ENCODE measurements around the gene VEPH1.

VEPH1 gene

GRCh38 chr3:157247391-157247790, 255.8 kb downstream of the VEPH1 start:
- DNase-seq = no peak

- no peak for DNase-seq
These were observed 260.4 kb downstream of the VEPH1 start for GRCh38 chr3:157242836-157243235.

- no peak for DNase-seq
These were observed 261.6 kb downstream of the VEPH1 start for GRCh38 chr3:157241599-157241998.

GRCh38 chr3:157240408-157240807, 262.8 kb downstream of the VEPH1 start:
- DNase-seq = no peak

- DNase-seq = no peak
These were observed 264.0 kb downstream of the VEPH1 start for GRCh38 chr3:157239082-157239704.

GRCh38 chr3:157238457-157238856, 264.8 kb downstream of the VEPH1 start:
- no peak for DNase-seq

- DNase-seq = no peak
These were observed 265.3 kb downstream of the VEPH1 start for GRCh38 chr3:157237886-157238285.

- DNase-seq = no peak
These were observed 267.9 kb downstream of the VEPH1 start for GRCh38 chr3:157235291-157235690.

- DNase-seq = no peak
These were observed 269.3 kb downstream of the VEPH1 start for GRCh38 chr3:157233923-157234322.

- no peak for DNase-seq
These were observed 271.1 kb downstream of the VEPH1 start for GRCh38 chr3:157232141-157232540.

- no peak for DNase-seq
These were observed 272.1 kb downstream of the VEPH1 start for GRCh38 chr3:157231071-157231470.

- no peak for DNase-seq
These were observed 276.9 kb downstream of the VEPH1 start for GRCh38 chr3:157226173-157226847.

- no peak for DNase-seq
These were observed 278.2 kb downstream of the VEPH1 start for GRCh38 chr3:157225001-157225400.

GRCh38 chr3:157220883-157221282, 282.3 kb downstream of the VEPH1 start:
- DNase-seq = no peak

- no peak for DNase-seq
These were observed 283.0 kb downstream of the VEPH1 start for GRCh38 chr3:157220211-157220610.

GRCh38 chr3:157219215-157219614, 284.0 kb downstream of the VEPH1 start:
- no peak for DNase-seq

Data from cortex of kidney (tissue), 1 donor.